PC-9 (cell line): ENCODE results near the gene PHC2. TPM values are rescaled to one million over a fixed set of nuclear protein-coding genes. Genes with fewer than 3 reads are reported as not detected.

Experiments used
- BruUV-seq: library from RNA; stranded (reverse); fragments of 400-500 nt; replicated peaks from 2 replicates; lab custom pipeline; 2021; lab: Mats Ljungman, UMichigan
- CTCF ChIA-PET: fragments of 300-600 bp; sonication (Branson Sonifier 250); formaldehyde crosslinking; loops from one replicate; lab custom pipeline; 2022; ENCODE audit warnings: antibody characterized with exemption; lab: Charles Lee
- POLR2A ChIA-PET: fragments of 300-600 bp; sonication (Branson Sonifier 250); formaldehyde crosslinking; loops from one replicate; lab custom pipeline; 2022; ENCODE audit warnings: antibody characterized with exemption; ENCODE audit not compliant: unreplicated experiment; lab: Charles Lee
- DNase-seq, 2 experiments: peaks; one replicate each; pipeline versions ENCODE4 v3.0.0 to v3.0.0-alpha.2; 2015 to 2022; ENCODE audit warnings: mixed read lengths in 1 of 2
- H2AFZ ChIP-seq: fragments of 200-600 bp; sonication (generic); 2 replicates; pipeline ENCODE4 v1.8.1; 2017; ENCODE audit warnings: antibody characterized with exemption
- H3F3A ChIP-seq: fragments of 200-600 bp; sonication (generic); 2 replicates; pipeline ENCODE4 v1.8.1; 2017; ENCODE audit warnings: antibody characterized with exemption, mild to moderate bottlenecking, low read depth; ENCODE audit not compliant: insufficient read depth
- H3K27ac ChIP-seq: fragments of 200-600 bp; sonication (generic); 2 replicates; pipeline ENCODE4 v1.6.1; 2016; ENCODE audit warnings: mixed run types
- H3K27me3 ChIP-seq: fragments of 200-600 bp; sonication (generic); 2 replicates; pipeline ENCODE4 v1.6.1; 2016; ENCODE audit warnings: low read depth, mixed run types; ENCODE audit not compliant: insufficient read depth
- H3K36me3 ChIP-seq: fragments of 200-600 bp; sonication (generic); 2 replicates; pipeline ENCODE4 v1.6.1; 2016; ENCODE audit warnings: low read depth, mixed run types
- H3K4me1 ChIP-seq: fragments of 200-600 bp; sonication (generic); replicated peaks from 2 replicates; pipeline ENCODE4 v1.6.1; 2016; ENCODE audit warnings: mixed run types; ENCODE audit not compliant: insufficient read depth
- H3K4me2 ChIP-seq: fragments of 200-600 bp; sonication (generic); 2 replicates; pipeline ENCODE4 v1.6.1; 2017; ENCODE audit warnings: mixed run types
- H3K4me3 ChIP-seq: fragments of 200-600 bp; sonication (generic); 2 replicates; pipeline ENCODE4 v1.6.1; 2016; ENCODE audit warnings: mixed run types
- H3K79me2 ChIP-seq: fragments of 200-600 bp; sonication (generic); 2 replicates; pipeline ENCODE4 v1.6.1; 2017; ENCODE audit warnings: low read depth, mixed run types
- H3K9me2 ChIP-seq: fragments of 200-600 bp; sonication (generic); 2 replicates; pipeline ENCODE4 v1.8.1; 2017; ENCODE audit warnings: mild to moderate bottlenecking; ENCODE audit not compliant: insufficient read depth
- H3K9me3 ChIP-seq: fragments of 200-600 bp; sonication (generic); 2 replicates; pipeline ENCODE4 v1.8.1; 2016; ENCODE audit warnings: low read depth; ENCODE audit not compliant: insufficient read depth
- H4K20me1 ChIP-seq: fragments of 200-600 bp; sonication (generic); 2 replicates; pipeline ENCODE4 v1.8.1; 2017; ENCODE audit not compliant: insufficient read depth
- CTCF ChIP-seq: fragments of 200-600 bp; sonication (generic); conservative IDR thresholded peaks from 2 replicates; pipeline ENCODE4 v1.6.1; 2017; ENCODE audit warnings: mixed run types, antibody characterized with exemption, mild to moderate bottlenecking, moderate library complexity
- EZH2 ChIP-seq: fragments of 200-600 bp; sonication (generic); IDR thresholded peaks from 2 replicates; pipeline ENCODE4 v1.8.0; 2017; ENCODE audit warnings: antibody characterized with exemption, low read depth
- intact Hi-C: fragments of 100-400 bp; cut with micrococcal nuclease; formaldehyde crosslinking; loops from one replicate; pipeline ENCODE4 v1.10.0; 2022; ENCODE audit not compliant: unreplicated experiment
- total RNA-seq: library from RNA; stranded (reverse); gene quantifications from 2 replicates; pipeline ENCODE4 v1.2.3, GENCODE V29; 2021

Gene PHC2
- total RNA-seq, 1 experiment from 2014 or later = 48.1 TPM

- H2AFZ ChIP-seq = no peak overlapping the region
- no peaks in the 10 kb centered on the region for H3K9me2 ChIP-seq
- no peak overlapping the region for H3K27ac ChIP-seq
- no peak for DNase-seq
- H3K4me1 ChIP-seq = no peaks in the 10 kb centered on the region
- no peak overlapping the region for H3K4me2 ChIP-seq
- TF ChIP-seq EZH2 (no peak), CTCF (no peak)
- intact Hi-C loops = no loop called here
- no peaks in the 10 kb centered on the region for H3K27me3 ChIP-seq
- peaks cover 10% of the 10 kb centered on the region for H3K36me3 ChIP-seq
- CTCF ChIA-PET = no interaction called here
- no peaks in the 10 kb centered on the region for H4K20me1 ChIP-seq
- no TSS peak for BruUV-seq
- H3K4me3 ChIP-seq = no peak overlapping the region
- H3K9me3 ChIP-seq = no peaks in the 10 kb centered on the region
- H3K79me2 ChIP-seq = no peaks in the 10 kb centered on the region
- no peaks in the 10 kb centered on the region; the same call in 1 of the 2 replicates for H3F3A ChIP-seq
- POLR2A ChIA-PET = no interaction called here
Measured at GRCh38 chr1:33281554-33282303, 149.2 kb downstream of the PHC2 start.

- H3K27ac ChIP-seq = no peak overlapping the region
- CTCF ChIA-PET = no interaction called here
- no peaks in the 10 kb centered on the region; the same call in 1 of the 2 replicates for H3F3A ChIP-seq
- no peak overlapping the region for H2AFZ ChIP-seq
- no peaks in the 10 kb centered on the region for H3K4me1 ChIP-seq
- intact Hi-C loops = no loop called here
- H3K4me2 ChIP-seq = no peak overlapping the region
- no peaks in the 10 kb centered on the region for H4K20me1 ChIP-seq
- H3K4me3 ChIP-seq = no peak overlapping the region
- POLR2A ChIA-PET = no interaction called here
- H3K9me2 ChIP-seq = no peaks in the 10 kb centered on the region
- no peak for DNase-seq
- no peaks in the 10 kb centered on the region for H3K79me2 ChIP-seq
- no TSS peak for BruUV-seq
- TF ChIP-seq EZH2 (no peak), CTCF (no peak)
- H3K27me3 ChIP-seq = no peaks in the 10 kb centered on the region
- no peaks in the 10 kb centered on the region for H3K9me3 ChIP-seq
- peaks cover 8% of the 10 kb centered on the region for H3K36me3 ChIP-seq
Measured at GRCh38 chr1:33280091-33280661, 150.7 kb downstream of the PHC2 start.

GRCh38 chr1:33277488-33278084, 153.3 kb downstream of the PHC2 start:
- Histone ChIP-seq H4K20me1 (no peaks in the 10 kb centered on the region), H3K4me3 (no peak overlapping the region), H3K9me2 (no peaks in the 10 kb centered on the region), H3K27me3 (no peaks in the 10 kb centered on the region), H3K79me2 (no peaks in the 10 kb centered on the region), H3K4me1 (no peaks in the 10 kb centered on the region), H2AFZ (no peak overlapping the region), H3K9me3 (no peaks in the 10 kb centered on the region), H3K36me3 (no peaks in the 10 kb centered on the region), H3K27ac (no peak overlapping the region), H3K4me2 (no peak overlapping the region), H3F3A (peaks cover 3% of the 10 kb centered on the region; the same call in 1 of the 2 replicates)
- BruUV-seq = no TSS peak
- ChIA-PET CTCF (no interaction called here), POLR2A (no interaction called here)
- intact Hi-C loops = no loop called here
- no peak for DNase-seq
- TF ChIP-seq CTCF (no peak), EZH2 (no peak)
